PC-9 (cell line): ENCODE measurements around the gene CCDC69. TPM values are rescaled to one million over a fixed set of nuclear protein-coding genes. Genes with fewer than 3 reads are reported as not detected.

ENCODE experiments used
- BruUV-seq: library from RNA; stranded (reverse); fragments of 400-500 nt; replicated peaks from 2 replicates; lab custom pipeline; 2021; lab: Mats Ljungman, UMichigan
- CTCF ChIA-PET: fragments of 300-600 bp; sonication (Branson Sonifier 250); formaldehyde crosslinking; loops from one replicate; lab custom pipeline; 2022; ENCODE audit warnings: antibody characterized with exemption; lab: Charles Lee
- POLR2A ChIA-PET: fragments of 300-600 bp; sonication (Branson Sonifier 250); formaldehyde crosslinking; loops from one replicate; lab custom pipeline; 2022; ENCODE audit warnings: antibody characterized with exemption; ENCODE audit not compliant: unreplicated experiment; lab: Charles Lee
- DNase-seq, 2 experiments: peaks; one replicate each; pipeline versions ENCODE4 v3.0.0 to v3.0.0-alpha.2; 2015 to 2022; ENCODE audit warnings: mixed read lengths in 1 of 2
- H2AFZ ChIP-seq: fragments of 200-600 bp; sonication (generic); 2 replicates; pipeline ENCODE4 v1.8.1; 2017; ENCODE audit warnings: antibody characterized with exemption
- H3F3A ChIP-seq: fragments of 200-600 bp; sonication (generic); 2 replicates; pipeline ENCODE4 v1.8.1; 2017; ENCODE audit warnings: antibody characterized with exemption, mild to moderate bottlenecking, low read depth; ENCODE audit not compliant: insufficient read depth
- H3K27ac ChIP-seq: fragments of 200-600 bp; sonication (generic); 2 replicates; pipeline ENCODE4 v1.6.1; 2016; ENCODE audit warnings: mixed run types
- H3K27me3 ChIP-seq: fragments of 200-600 bp; sonication (generic); 2 replicates; pipeline ENCODE4 v1.6.1; 2016; ENCODE audit warnings: low read depth, mixed run types; ENCODE audit not compliant: insufficient read depth
- H3K36me3 ChIP-seq: fragments of 200-600 bp; sonication (generic); 2 replicates; pipeline ENCODE4 v1.6.1; 2016; ENCODE audit warnings: low read depth, mixed run types
- H3K4me1 ChIP-seq: fragments of 200-600 bp; sonication (generic); replicated peaks from 2 replicates; pipeline ENCODE4 v1.6.1; 2016; ENCODE audit warnings: mixed run types; ENCODE audit not compliant: insufficient read depth
- H3K4me2 ChIP-seq: fragments of 200-600 bp; sonication (generic); 2 replicates; pipeline ENCODE4 v1.6.1; 2017; ENCODE audit warnings: mixed run types
- H3K4me3 ChIP-seq: fragments of 200-600 bp; sonication (generic); 2 replicates; pipeline ENCODE4 v1.6.1; 2016; ENCODE audit warnings: mixed run types
- H3K79me2 ChIP-seq: fragments of 200-600 bp; sonication (generic); 2 replicates; pipeline ENCODE4 v1.6.1; 2017; ENCODE audit warnings: low read depth, mixed run types
- H3K9me2 ChIP-seq: fragments of 200-600 bp; sonication (generic); 2 replicates; pipeline ENCODE4 v1.8.1; 2017; ENCODE audit warnings: mild to moderate bottlenecking; ENCODE audit not compliant: insufficient read depth
- H3K9me3 ChIP-seq: fragments of 200-600 bp; sonication (generic); 2 replicates; pipeline ENCODE4 v1.8.1; 2016; ENCODE audit warnings: low read depth; ENCODE audit not compliant: insufficient read depth
- H4K20me1 ChIP-seq: fragments of 200-600 bp; sonication (generic); 2 replicates; pipeline ENCODE4 v1.8.1; 2017; ENCODE audit not compliant: insufficient read depth
- EZH2 ChIP-seq: fragments of 200-600 bp; sonication (generic); IDR thresholded peaks from 2 replicates; pipeline ENCODE4 v1.8.0; 2017; ENCODE audit warnings: antibody characterized with exemption, low read depth
- intact Hi-C: fragments of 100-400 bp; cut with micrococcal nuclease; formaldehyde crosslinking; loops from one replicate; pipeline ENCODE4 v1.10.0; 2022; ENCODE audit not compliant: unreplicated experiment
- total RNA-seq: library from RNA; stranded (reverse); gene quantifications from 2 replicates; pipeline ENCODE4 v1.2.3, GENCODE V29; 2021
- TF ChIP-seq, protein P1 (sequence below): fragments of 200-600 bp; sonication (generic); conservative IDR thresholded peaks from 2 replicates; pipeline ENCODE4 v1.6.1; 2017; ENCODE audit warnings: mixed run types, antibody characterized with exemption, mild to moderate bottlenecking, moderate library complexity

Gene CCDC69
- total RNA-seq, 1 experiment from 2014 or later: 0.50 TPM

DNA sequence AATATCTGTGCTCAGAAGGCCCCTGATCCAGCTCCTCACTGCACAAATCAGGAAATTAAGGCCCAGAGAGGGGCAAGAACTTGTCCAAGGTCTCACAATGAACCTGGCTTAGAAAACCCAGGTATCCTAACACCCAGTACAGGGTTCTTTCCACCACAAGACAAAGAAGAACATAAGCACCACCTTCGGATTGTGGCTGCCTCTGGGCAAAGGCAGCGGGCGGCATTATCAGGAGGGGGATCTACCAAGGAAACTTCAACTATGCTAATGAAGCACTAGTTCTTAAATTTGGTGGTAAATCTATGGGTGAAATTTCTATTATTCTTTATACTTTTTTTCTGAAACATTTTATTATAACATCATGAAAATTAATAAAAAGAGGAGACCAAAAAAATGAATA, 84.2 kb downstream of the CCDC69 start:
- TF ChIP-seq EZH2: no peak
- TF ChIP-seq, protein P1, sequence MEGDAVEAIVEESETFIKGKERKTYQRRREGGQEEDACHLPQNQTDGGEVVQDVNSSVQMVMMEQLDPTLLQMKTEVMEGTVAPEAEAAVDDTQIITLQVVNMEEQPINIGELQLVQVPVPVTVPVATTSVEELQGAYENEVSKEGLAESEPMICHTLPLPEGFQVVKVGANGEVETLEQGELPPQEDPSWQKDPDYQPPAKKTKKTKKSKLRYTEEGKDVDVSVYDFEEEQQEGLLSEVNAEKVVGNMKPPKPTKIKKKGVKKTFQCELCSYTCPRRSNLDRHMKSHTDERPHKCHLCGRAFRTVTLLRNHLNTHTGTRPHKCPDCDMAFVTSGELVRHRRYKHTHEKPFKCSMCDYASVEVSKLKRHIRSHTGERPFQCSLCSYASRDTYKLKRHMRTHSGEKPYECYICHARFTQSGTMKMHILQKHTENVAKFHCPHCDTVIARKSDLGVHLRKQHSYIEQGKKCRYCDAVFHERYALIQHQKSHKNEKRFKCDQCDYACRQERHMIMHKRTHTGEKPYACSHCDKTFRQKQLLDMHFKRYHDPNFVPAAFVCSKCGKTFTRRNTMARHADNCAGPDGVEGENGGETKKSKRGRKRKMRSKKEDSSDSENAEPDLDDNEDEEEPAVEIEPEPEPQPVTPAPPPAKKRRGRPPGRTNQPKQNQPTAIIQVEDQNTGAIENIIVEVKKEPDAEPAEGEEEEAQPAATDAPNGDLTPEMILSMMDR: no peak
- POLR2A ChIA-PET: no interaction called here
- H3K36me3 ChIP-seq: no peaks in the 10 kb centered on the region
- BruUV-seq: no TSS peak
- H3F3A ChIP-seq: no peaks in the 10 kb centered on the region
- no peaks in the 10 kb centered on the region for H3K9me3 ChIP-seq
- intact Hi-C loops: no loop called here
- H3K79me2 ChIP-seq: no peaks in the 10 kb centered on the region
- CTCF ChIA-PET: interaction anchor here (0.5 kb wide), 1 partner anchor 126 kb away, joined by 5 read pairs; no protein-coding TSS in a partner anchor
- no peak for DNase-seq
- no peaks in the 10 kb centered on the region for H3K9me2 ChIP-seq
- no peaks in the 10 kb centered on the region for H4K20me1 ChIP-seq
- H3K27ac ChIP-seq: no peak overlapping the region
- no peaks in the 10 kb centered on the region for H3K4me1 ChIP-seq
- no peak overlapping the region for H3K4me3 ChIP-seq
- H3K4me2 ChIP-seq: no peak overlapping the region
- H2AFZ ChIP-seq: no peak overlapping the region
- H3K27me3 ChIP-seq: no peaks in the 10 kb centered on the region

DNA sequence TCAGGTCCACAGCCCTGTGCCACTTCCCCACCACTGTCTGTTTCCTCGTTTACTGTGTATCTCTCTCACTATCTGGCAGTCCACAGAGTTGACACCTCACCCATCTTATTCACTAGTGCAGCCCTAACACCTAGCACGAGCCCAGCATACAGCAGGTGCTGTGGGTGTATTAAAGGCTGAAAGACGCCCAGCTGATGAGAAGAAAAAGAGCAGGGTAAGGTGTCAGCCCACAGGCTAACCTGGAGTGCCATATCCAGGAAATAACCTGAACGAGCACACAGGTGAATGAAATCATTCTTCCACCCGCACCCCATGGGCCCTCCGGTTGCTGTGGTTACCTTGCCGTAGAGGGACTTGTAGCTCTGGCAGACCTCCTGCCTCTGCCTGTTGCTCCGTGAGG, 84.9 kb downstream of the CCDC69 start:
- Histone ChIP-seq H2AFZ (no peak overlapping the region), H4K20me1 (no peaks in the 10 kb centered on the region), H3K36me3 (no peaks in the 10 kb centered on the region), H3K4me3 (no peak overlapping the region), H3K27ac (no peak overlapping the region), H3K4me1 (no peaks in the 10 kb centered on the region), H3K79me2 (no peaks in the 10 kb centered on the region), H3F3A (no peaks in the 10 kb centered on the region), H3K9me3 (no peaks in the 10 kb centered on the region), H3K4me2 (no peak overlapping the region), H3K9me2 (no peaks in the 10 kb centered on the region), H3K27me3 (no peaks in the 10 kb centered on the region)
- no peak for DNase-seq
- ChIA-PET CTCF (no interaction called here), POLR2A (no interaction called here)
- intact Hi-C loops: no loop called here
- TF ChIP-seq, protein P1: no peak
- no peak for TF ChIP-seq EZH2
- BruUV-seq: no TSS peak

DNA sequence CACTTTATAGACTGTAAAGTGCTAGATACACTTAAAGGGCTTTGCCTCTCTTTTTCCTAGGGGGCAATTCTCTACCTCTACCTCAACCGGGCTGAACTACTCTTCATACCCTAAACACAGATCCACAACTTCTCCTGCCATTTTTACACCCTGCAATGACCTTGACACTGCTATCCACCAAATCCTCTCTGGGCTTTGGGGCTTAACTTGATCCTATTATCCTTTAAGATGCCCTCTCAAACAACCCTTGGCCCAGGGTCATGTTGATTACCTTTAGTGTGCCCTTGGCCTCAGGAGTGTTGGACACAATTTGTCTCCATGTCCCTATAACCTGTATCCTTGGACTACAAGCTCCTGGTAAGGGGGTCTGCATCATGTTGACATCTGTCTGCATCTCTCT, 85.8 kb downstream of the CCDC69 start:
- Histone ChIP-seq H3K27ac (no peak overlapping the region), H3K9me3 (no peaks in the 10 kb centered on the region), H3K4me2 (no peak overlapping the region), H3K9me2 (no peaks in the 10 kb centered on the region), H3K36me3 (no peaks in the 10 kb centered on the region), H3K4me3 (no peak overlapping the region), H4K20me1 (no peaks in the 10 kb centered on the region), H2AFZ (no peak overlapping the region), H3K79me2 (no peaks in the 10 kb centered on the region), H3F3A (no peaks in the 10 kb centered on the region), H3K4me1 (no peaks in the 10 kb centered on the region), H3K27me3 (no peaks in the 10 kb centered on the region)
- DNase-seq: no peak
- intact Hi-C loops: no loop called here
- TF ChIP-seq, protein P1: no peak
- no peak for TF ChIP-seq EZH2
- ChIA-PET POLR2A (no interaction called here), CTCF (no interaction called here)
- no TSS peak for BruUV-seq
